Hepatocyte (in vitro differentiated cells): ENCODE data around the gene NPNT. TPM values are rescaled to one million over a fixed set of nuclear protein-coding genes. Genes with fewer than 3 reads are reported as not detected.

ENCODE experiments used
- DNase-seq: peaks from one replicate; pipeline ENCODE4 v3.0.0-alpha.2; 2016; ENCODE audit warnings: low spot score
- H2AFZ ChIP-seq: fragments of 200-600 bp; sonication (generic); 2 replicates; pipeline ENCODE4 v1.6.0; 2016; ENCODE audit warnings: antibody characterized with exemption, mild to moderate bottlenecking
- H3K27ac ChIP-seq: fragments of 200-600 bp; sonication (generic); 2 replicates; pipeline ENCODE4 v1.5.1; 2016; ENCODE audit warnings: mild to moderate bottlenecking
- H3K27me3 ChIP-seq: fragments of 200-600 bp; sonication (generic); 2 replicates; pipeline ENCODE4 v1.6.1; 2016
- H3K36me3 ChIP-seq: fragments of 200-600 bp; sonication (generic); replicated peaks from 2 replicates; pipeline ENCODE4 v1.5.1; 2016; ENCODE audit warnings: low read depth; ENCODE audit not compliant: insufficient read depth
- H3K4me1 ChIP-seq: fragments of 200-600 bp; sonication (generic); 2 replicates; pipeline ENCODE4 v1.5.1; 2016; ENCODE audit warnings: mild to moderate bottlenecking, moderate library complexity; ENCODE audit not compliant: insufficient read depth
- H3K4me2 ChIP-seq: fragments of 200-600 bp; sonication (generic); 2 replicates; pipeline ENCODE4 v1.6.0; 2016
- H3K4me3 ChIP-seq: fragments of 200-600 bp; sonication (generic); 2 replicates; pipeline ENCODE4 v1.5.1; 2016; ENCODE audit warnings: mild to moderate bottlenecking
- H3K79me2 ChIP-seq: fragments of 200-600 bp; sonication (generic); 2 replicates; pipeline ENCODE4 v1.6.0; 2017; ENCODE audit warnings: mild to moderate bottlenecking
- H3K9me2 ChIP-seq: fragments of 200-600 bp; sonication (generic); replicated peaks from 2 replicates; pipeline ENCODE4 v1.6.0; 2017; ENCODE audit warnings: mild to moderate bottlenecking; ENCODE audit not compliant: insufficient read depth
- H3K9me3 ChIP-seq: fragments of 200-600 bp; sonication (generic); 2 replicates; pipeline ENCODE4 v1.5.1; 2016; ENCODE audit warnings: low read depth, mild to moderate bottlenecking
- H4K20me1 ChIP-seq: fragments of 200-600 bp; sonication (generic); 2 replicates; pipeline ENCODE4 v1.6.0; 2016; ENCODE audit warnings: mild to moderate bottlenecking; ENCODE audit not compliant: insufficient read depth, poor library complexity, severe bottlenecking
- EZH2 ChIP-seq: fragments of 200-600 bp; sonication (generic); IDR thresholded peaks from 2 replicates; pipeline ENCODE4 v1.6.1; 2016; ENCODE audit warnings: antibody characterized with exemption, mild to moderate bottlenecking, borderline replicate concordance
- EZH2phosphoT487 ChIP-seq: fragments of 200-600 bp; sonication (generic); IDR thresholded peaks from one replicate; pipeline ENCODE4 v1.6.1; 2018; ENCODE audit warnings: antibody characterized with exemption, mild to moderate bottlenecking, low read depth, moderate library complexity; ENCODE audit not compliant: unreplicated experiment, severe bottlenecking
- WGBS: methylation state at CpG from one replicate; pipeline ENCODE4 v1.1.6; 2016; ENCODE audit warnings: low lambda C conversion rate; ENCODE audit errors: missing lambda C conversion rate; 5-methylcytosine and 5-hydroxymethylcytosine counted together
- polyA plus RNA-seq: library from polyadenylated mRNA; unstranded; fragments of >200 nt; fragmentation: Nextera tagmentation; extraction: Ambion mirVana; gene quantifications from 2 replicates; pipeline ENCODE4 v1.2.1, GENCODE V29; 2016
- total RNA-seq: library from RNA; depleted of rRNA; stranded (reverse); fragments of >200 nt; gene quantifications from 2 replicates; pipeline ENCODE4 v1.2.3, GENCODE V29; 2014
- TF ChIP-seq, protein P1 (sequence below): fragments of 200-600 bp; sonication (generic); IDR thresholded peaks from 2 replicates; pipeline ENCODE4 v1.5.1; 2016; ENCODE audit warnings: antibody characterized with exemption, mild to moderate bottlenecking; ENCODE audit not compliant: poor library complexity

Gene NPNT
- total and polyA plus RNA-seq, 2 experiments from 2014 or later = 228 to 231 TPM

DNA sequence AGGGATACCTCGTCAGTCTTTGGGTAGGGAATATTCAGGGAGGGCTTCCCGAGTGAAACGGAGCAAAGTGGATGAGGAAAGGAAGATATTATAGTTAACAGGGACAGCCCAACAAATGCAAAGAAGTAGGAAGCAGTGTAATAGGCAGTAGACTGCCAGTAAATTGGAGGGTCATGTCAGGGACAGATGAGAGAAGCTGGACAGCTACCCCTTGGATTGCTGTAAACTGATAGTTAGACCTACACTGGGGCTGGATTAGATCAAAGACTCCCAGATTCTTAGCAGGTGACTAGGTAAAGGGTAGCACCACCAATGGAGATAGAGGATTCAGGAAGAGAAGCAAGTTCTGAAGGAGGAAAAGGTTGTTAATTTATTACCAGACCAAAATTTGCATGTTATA, 48.0 kb downstream of the NPNT start:
- H3K9me3 ChIP-seq = no peaks in the 10 kb centered on the region
- H3K27ac ChIP-seq = no peak overlapping the region
- no peaks in the 10 kb centered on the region for H3K4me1 ChIP-seq
- no peaks in the 10 kb centered on the region for H3K36me3 ChIP-seq
- H3K4me2 ChIP-seq = no peak overlapping the region
- TF ChIP-seq, protein P1, sequence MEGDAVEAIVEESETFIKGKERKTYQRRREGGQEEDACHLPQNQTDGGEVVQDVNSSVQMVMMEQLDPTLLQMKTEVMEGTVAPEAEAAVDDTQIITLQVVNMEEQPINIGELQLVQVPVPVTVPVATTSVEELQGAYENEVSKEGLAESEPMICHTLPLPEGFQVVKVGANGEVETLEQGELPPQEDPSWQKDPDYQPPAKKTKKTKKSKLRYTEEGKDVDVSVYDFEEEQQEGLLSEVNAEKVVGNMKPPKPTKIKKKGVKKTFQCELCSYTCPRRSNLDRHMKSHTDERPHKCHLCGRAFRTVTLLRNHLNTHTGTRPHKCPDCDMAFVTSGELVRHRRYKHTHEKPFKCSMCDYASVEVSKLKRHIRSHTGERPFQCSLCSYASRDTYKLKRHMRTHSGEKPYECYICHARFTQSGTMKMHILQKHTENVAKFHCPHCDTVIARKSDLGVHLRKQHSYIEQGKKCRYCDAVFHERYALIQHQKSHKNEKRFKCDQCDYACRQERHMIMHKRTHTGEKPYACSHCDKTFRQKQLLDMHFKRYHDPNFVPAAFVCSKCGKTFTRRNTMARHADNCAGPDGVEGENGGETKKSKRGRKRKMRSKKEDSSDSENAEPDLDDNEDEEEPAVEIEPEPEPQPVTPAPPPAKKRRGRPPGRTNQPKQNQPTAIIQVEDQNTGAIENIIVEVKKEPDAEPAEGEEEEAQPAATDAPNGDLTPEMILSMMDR = no peak
- TF ChIP-seq EZH2phosphoT487 (no peak), EZH2 (no peak)
- no peak overlapping the region for H2AFZ ChIP-seq
- H3K9me2 ChIP-seq = no peaks in the 10 kb centered on the region
- DNase-seq = no peak
- no peaks in the 10 kb centered on the region for H3K27me3 ChIP-seq
- no peaks in the 10 kb centered on the region for H4K20me1 ChIP-seq
- 91% methylated on average over 3 of the region's 3 CpGs for WGBS
- H3K4me3 ChIP-seq = no peak overlapping the region
- H3K79me2 ChIP-seq = no peaks in the 10 kb centered on the region

GRCh38 chr4:105944540-105944939, 49.3 kb downstream of the NPNT start:
- no peaks in the 10 kb centered on the region for H3K9me2 ChIP-seq
- no peaks in the 10 kb centered on the region for H3K79me2 ChIP-seq
- no peaks in the 10 kb centered on the region for H3K4me1 ChIP-seq
- DNase-seq = no peak
- no peaks in the 10 kb centered on the region for H3K36me3 ChIP-seq
- no peak overlapping the region for H3K27ac ChIP-seq
- no peaks in the 10 kb centered on the region for H4K20me1 ChIP-seq
- no peak overlapping the region for H3K4me3 ChIP-seq
- 60% methylated on average over 1 of the region's 1 CpG for WGBS
- H3K27me3 ChIP-seq = no peaks in the 10 kb centered on the region
- no peak overlapping the region for H3K4me2 ChIP-seq
- TF ChIP-seq, protein P1 = no peak
- TF ChIP-seq EZH2phosphoT487 (no peak), EZH2 (no peak)
- H3K9me3 ChIP-seq = no peaks in the 10 kb centered on the region
- no peak overlapping the region for H2AFZ ChIP-seq

DNA sequence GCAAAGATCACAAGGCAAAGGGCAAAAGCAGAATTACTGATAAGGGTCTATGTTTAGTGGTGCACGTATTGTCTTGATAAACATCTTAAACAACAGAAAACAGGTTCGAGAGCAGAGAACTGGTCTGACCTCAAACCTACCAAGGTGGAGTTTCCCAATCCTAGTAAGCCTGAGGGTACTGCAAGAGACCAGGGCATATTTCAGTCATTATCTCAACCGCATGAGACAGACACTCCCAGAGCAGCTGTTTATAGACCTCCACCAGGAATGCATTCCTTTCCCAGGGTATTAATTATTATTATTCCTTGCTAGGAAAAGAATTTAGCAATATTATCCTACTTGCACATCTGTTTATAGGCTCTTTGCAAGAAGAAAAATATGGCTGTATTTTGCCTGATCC, 51.5 kb downstream of the NPNT start:
- Histone ChIP-seq H2AFZ (no peak overlapping the region), H3K4me2 (no peak overlapping the region), H3K27ac (no peak overlapping the region), H3K27me3 (no peaks in the 10 kb centered on the region), H3K9me3 (no peaks in the 10 kb centered on the region), H3K4me3 (no peak overlapping the region), H3K9me2 (no peaks in the 10 kb centered on the region), H3K4me1 (peaks cover 3% of the 10 kb centered on the region), H3K79me2 (no peaks in the 10 kb centered on the region), H4K20me1 (no peaks in the 10 kb centered on the region), H3K36me3 (no peaks in the 10 kb centered on the region)
- TF ChIP-seq, protein P1 = no peak
- TF ChIP-seq EZH2 = no peak
- TF ChIP-seq EZH2phosphoT487 = no peak
- DNase-seq = no peak
- 69% methylated on average over 3 of the region's 3 CpGs for WGBS

- Histone ChIP-seq H3K79me2 (no peaks in the 10 kb centered on the region), H3K27me3 (no peaks in the 10 kb centered on the region), H3K4me3 (no peak overlapping the region), H4K20me1 (no peaks in the 10 kb centered on the region), H3K4me1 (peaks cover 4% of the 10 kb centered on the region), H3K9me2 (no peaks in the 10 kb centered on the region), H3K4me2 (no peak overlapping the region), H3K9me3 (no peaks in the 10 kb centered on the region), H3K36me3 (no peaks in the 10 kb centered on the region), H2AFZ (no peak overlapping the region), H3K27ac (peak overlapping the region; percentile 28)
- TF ChIP-seq, protein P1 = no peak
- TF ChIP-seq EZH2phosphoT487 = no peak
- TF ChIP-seq EZH2 = no peak
- no peak for DNase-seq
- WGBS = 58% methylated on average over 5 of the region's 5 CpGs
Measured at GRCh38 chr4:105950701-105951100, 55.4 kb downstream of the NPNT start.
